ENCODE measurements around the gene FOXO3.

GRCh38 chr6:108666656-108667260, 106.0 kb downstream of the FOXO3 start:
- TF ChIP-seq CTCF (conservative IDR thresholded peaks at IDR 0.05 in 1 of 2, IDR thresholded peaks at IDR 0.05 in 1 of 2; ENCODE audit: low read depth in 1 of 2, low read length in 2 of 2) (no peak), EZH2 (IDR thresholded peaks at IDR 0.05; ENCODE audit: low read length, missing control alignments) (no peak)
